Activated CD4-positive, alpha-beta T cell treated with anti-CD3 and anti-CD28 coated beads, Interleukin-2, amount 10 ng/mL, durations not matched to agents 7 days and 5 days (primary cell): Measurements from ENCODE around the gene CD7. TPM values are rescaled to one million over a fixed set of nuclear protein-coding genes. Genes with fewer than 3 reads are reported as not detected.

Experiments
- CTCF ChIA-PET: fragments of 350-600 bp; sonication (Branson Sonifier 250); formaldehyde crosslinking; loops from one replicate; lab custom pipeline; 2021; ENCODE audit warnings: antibody characterized with exemption; lab: Charles Lee
- POLR2A ChIA-PET: fragments of 350-600 bp; sonication (Branson Sonifier 250); formaldehyde crosslinking; loops from one replicate; lab custom pipeline; 2021; ENCODE audit warnings: antibody characterized with exemption; lab: Charles Lee
- DNase-seq: peaks from one replicate; pipeline ENCODE4 v3.0.0-alpha.2; 2020
- H3K27ac Mint-ChIP-seq: one replicate; pipeline ENCODE4 v1.8.0; 2021; ENCODE audit warnings: mild to moderate bottlenecking, moderate library complexity, mixed read lengths
- H3K27me3 Mint-ChIP-seq: one replicate; pipeline ENCODE4 v1.8.0; 2021; ENCODE audit warnings: mixed read lengths
- H3K36me3 Mint-ChIP-seq: one replicate; pipeline ENCODE4 v1.8.0; 2021; ENCODE audit warnings: low read depth, mixed read lengths
- H3K4me1 Mint-ChIP-seq: one replicate; pipeline ENCODE4 v1.8.0; 2021; ENCODE audit warnings: mixed read lengths
- H3K4me3 Mint-ChIP-seq: one replicate; pipeline ENCODE4 v1.8.0; 2021; ENCODE audit warnings: mild to moderate bottlenecking, moderate library complexity, mixed read lengths
- H3K9me3 Mint-ChIP-seq: one replicate; pipeline ENCODE4 v1.8.0; 2021; ENCODE audit warnings: mixed read lengths
- total RNA-seq, 2 experiments: library from RNA; stranded (reverse); gene quantifications; one replicate each; pipeline ENCODE4 v1.2.3, GENCODE V29; 2021

Gene CD7
- total RNA-seq, 2 experiments from 2014 or later, result 285 to 292 TPM

- Mint-ChIP-seq H3K9me3 (no peaks in the 10 kb centered on the region), H3K27me3 (no peaks in the 10 kb centered on the region), H3K36me3 (no peaks in the 10 kb centered on the region), H3K4me3 (peak overlapping the region; percentile 70), H3K4me1 (peaks cover 83% of the 10 kb centered on the region), H3K27ac (peak overlapping the region; percentile 100)
- peak; percentile 70 for DNase-seq
- POLR2A ChIA-PET, result interaction anchor here (1.8 kb wide), 1 partner anchor 10 kb away, joined by 7 read pairs; no protein-coding TSS in a partner anchor
- CTCF ChIA-PET, result interaction anchor here (0.5 to 7.7 kb wide), 9 partner anchors 9 to 273 kb away, joined by 3 to 58 read pairs (median 3); partner anchors contain the start of gene CD7
These were observed 14.1 kb downstream of the CD7 start for GRCh38 chr17:82302991-82303943.

GRCh38 chr17:82302568-82302963 lies 14.8 kb downstream of the CD7 start:
- DNase-seq, result no peak
- H3K36me3 Mint-ChIP-seq, result no peaks in the 10 kb centered on the region
- H3K9me3 Mint-ChIP-seq, result no peaks in the 10 kb centered on the region
- peak overlapping the region; percentile 70 for H3K4me3 Mint-ChIP-seq
- peaks cover 87% of the 10 kb centered on the region for H3K4me1 Mint-ChIP-seq
- H3K27ac Mint-ChIP-seq, result peak overlapping the region; percentile 100
- POLR2A ChIA-PET, result interaction anchor here (1.0 to 1.8 kb wide), 2 partner anchors 10 to 15 kb away, joined by 3 to 7 read pairs; partner anchors contain the start of gene CD7
- H3K27me3 Mint-ChIP-seq, result no peaks in the 10 kb centered on the region
- CTCF ChIA-PET, result interaction anchor here (1.2 to 7.7 kb wide), 8 partner anchors 10 to 272 kb away, joined by 3 to 58 read pairs (median 6); partner anchors contain the start of gene CD7

- Mint-ChIP-seq H3K9me3 (no peaks in the 10 kb centered on the region), H3K4me1 (peaks cover 92% of the 10 kb centered on the region), H3K36me3 (no peaks in the 10 kb centered on the region), H3K27me3 (no peaks in the 10 kb centered on the region), H3K4me3 (peak overlapping the region; percentile 70), H3K27ac (peak overlapping the region; percentile 100)
- ChIA-PET CTCF (interaction anchor here (0.6 to 7.7 kb wide), 9 partner anchors 15 to 410 kb away, joined by 3 to 58 read pairs (median 5); partner anchors contain the start of gene CD7), POLR2A (interaction anchor here (1.0 to 1.8 kb wide), 2 partner anchors 9 to 15 kb away, joined by 3 to 7 read pairs; partner anchors contain the start of gene CD7)
- peak; percentile 59 for DNase-seq
These were observed 15.4 kb downstream of the CD7 start for GRCh38 chr17:82301916-82302567.

- Mint-ChIP-seq H3K36me3 (no peaks in the 10 kb centered on the region), H3K27me3 (no peaks in the 10 kb centered on the region), H3K4me1 (peaks cover 92% of the 10 kb centered on the region), H3K4me3 (peak overlapping the region; percentile 90), H3K9me3 (no peaks in the 10 kb centered on the region), H3K27ac (peak overlapping the region; percentile 100)
- POLR2A ChIA-PET, result interaction anchor here (1.0 to 1.2 kb wide), 2 partner anchors 16 to 20 kb away, joined by 3 read pairs; partner anchors contain the start of gene CD7
- no peak for DNase-seq
- CTCF ChIA-PET, result interaction anchor here (0.6 to 7.7 kb wide), 11 partner anchors 16 to 409 kb away, joined by 3 to 58 read pairs (median 4); partner anchors contain the start of gene CD7
These were observed 16.0 kb downstream of the CD7 start for GRCh38 chr17:82301300-82301915.

GRCh38 chr17:82300707-82301270 lies 16.6 kb downstream of the CD7 start:
- CTCF ChIA-PET, result interaction anchor here (0.7 to 7.7 kb wide), 10 partner anchors 8 to 251 kb away, joined by 3 to 58 read pairs (median 5); partner anchors contain the start of gene CD7
- H3K36me3 Mint-ChIP-seq, result no peaks in the 10 kb centered on the region
- POLR2A ChIA-PET, result interaction anchor here (1.2 kb wide), 1 partner anchor 20 kb away, joined by 3 read pairs; no protein-coding TSS in a partner anchor
- no peaks in the 10 kb centered on the region for H3K27me3 Mint-ChIP-seq
- H3K4me3 Mint-ChIP-seq, result peak overlapping the region; percentile 90
- peak overlapping the region; percentile 100 for H3K27ac Mint-ChIP-seq
- no peaks in the 10 kb centered on the region for H3K9me3 Mint-ChIP-seq
- peak; percentile 64 for DNase-seq
- H3K4me1 Mint-ChIP-seq, result peaks cover 88% of the 10 kb centered on the region

- ChIA-PET CTCF (interaction anchor here (0.8 to 7.7 kb wide), 9 partner anchors 9 to 365 kb away, joined by 3 to 58 read pairs (median 6); partner anchors contain the start of gene CD7), POLR2A (interaction anchor here (1.2 kb wide), 1 partner anchor 21 kb away, joined by 3 read pairs; no protein-coding TSS in a partner anchor)
- H3K4me1 Mint-ChIP-seq, result peaks cover 87% of the 10 kb centered on the region
- no peaks in the 10 kb centered on the region for H3K36me3 Mint-ChIP-seq
- peak overlapping the region; percentile 100 for H3K27ac Mint-ChIP-seq
- DNase-seq, result no peak
- H3K9me3 Mint-ChIP-seq, result no peaks in the 10 kb centered on the region
- H3K4me3 Mint-ChIP-seq, result peak overlapping the region; percentile 90
- H3K27me3 Mint-ChIP-seq, result no peaks in the 10 kb centered on the region
These were observed 17.2 kb downstream of the CD7 start for GRCh38 chr17:82300228-82300627.

- Mint-ChIP-seq H3K27ac (peak overlapping the region; percentile 100), H3K36me3 (peaks cover 1% of the 10 kb centered on the region), H3K9me3 (no peaks in the 10 kb centered on the region), H3K4me1 (peaks cover 85% of the 10 kb centered on the region), H3K4me3 (peak overlapping the region; percentile 90), H3K27me3 (no peaks in the 10 kb centered on the region)
- CTCF ChIA-PET, result interaction anchor here (1.1 to 7.7 kb wide), 3 partner anchors 24 to 364 kb away, joined by 3 to 58 read pairs (median 13); no protein-coding TSS in a partner anchor
- peak; percentile 55 for DNase-seq
- POLR2A ChIA-PET, result no interaction called here
These were observed 18.0 kb downstream of the CD7 start for GRCh38 chr17:82299452-82299851.

- peak overlapping the region; percentile 90 for H3K4me3 Mint-ChIP-seq
- POLR2A ChIA-PET, result interaction anchor here (1.5 kb wide), 1 partner anchor 19 kb away, joined by 3 read pairs; the partner anchor contains the start of gene CD7
- peaks cover 2% of the 10 kb centered on the region for H3K36me3 Mint-ChIP-seq
- no peak for DNase-seq
- CTCF ChIA-PET, result interaction anchor here (0.6 to 7.7 kb wide), 7 partner anchors 7 to 1201 kb away, joined by 3 to 58 read pairs (median 4); no protein-coding TSS in a partner anchor
- peaks cover 90% of the 10 kb centered on the region for H3K4me1 Mint-ChIP-seq
- H3K9me3 Mint-ChIP-seq, result no peaks in the 10 kb centered on the region
- H3K27ac Mint-ChIP-seq, result peak overlapping the region; percentile 100
- H3K27me3 Mint-ChIP-seq, result no peaks in the 10 kb centered on the region
These were observed 18.6 kb downstream of the CD7 start for GRCh38 chr17:82298538-82299421.

- ChIA-PET POLR2A (interaction anchor here (1.5 kb wide), 1 partner anchor 19 kb away, joined by 3 read pairs; the partner anchor contains the start of gene CD7), CTCF (interaction anchor here (0.6 to 7.7 kb wide), 12 partner anchors 8 to 1200 kb away, joined by 3 to 58 read pairs (median 4); no protein-coding TSS in a partner anchor)
- Mint-ChIP-seq H3K27me3 (no peaks in the 10 kb centered on the region), H3K4me1 (peaks cover 85% of the 10 kb centered on the region), H3K9me3 (no peaks in the 10 kb centered on the region), H3K27ac (peak overlapping the region; percentile 100), H3K4me3 (peak overlapping the region; percentile 90), H3K36me3 (peaks cover 2% of the 10 kb centered on the region)
- peak; percentile 95 for DNase-seq
These were observed 19.5 kb downstream of the CD7 start for GRCh38 chr17:82297714-82298537.

GRCh38 chr17:82297280-82297713 lies 20.1 kb downstream of the CD7 start:
- Mint-ChIP-seq H3K36me3 (peaks cover 2% of the 10 kb centered on the region), H3K27me3 (no peaks in the 10 kb centered on the region), H3K27ac (peak overlapping the region; percentile 100), H3K4me3 (peak overlapping the region; percentile 90), H3K9me3 (no peaks in the 10 kb centered on the region), H3K4me1 (peaks cover 79% of the 10 kb centered on the region)
- POLR2A ChIA-PET, result interaction anchor here (1.5 kb wide), 1 partner anchor 20 kb away, joined by 3 read pairs; the partner anchor contains the start of gene CD7
- DNase-seq, result peak; percentile 85
- CTCF ChIA-PET, result interaction anchor here (1.0 to 2.8 kb wide), 10 partner anchors 9 to 267 kb away, joined by 3 to 11 read pairs (median 4); no protein-coding TSS in a partner anchor
